ENCODE data around the gene COPS9.

DNA sequence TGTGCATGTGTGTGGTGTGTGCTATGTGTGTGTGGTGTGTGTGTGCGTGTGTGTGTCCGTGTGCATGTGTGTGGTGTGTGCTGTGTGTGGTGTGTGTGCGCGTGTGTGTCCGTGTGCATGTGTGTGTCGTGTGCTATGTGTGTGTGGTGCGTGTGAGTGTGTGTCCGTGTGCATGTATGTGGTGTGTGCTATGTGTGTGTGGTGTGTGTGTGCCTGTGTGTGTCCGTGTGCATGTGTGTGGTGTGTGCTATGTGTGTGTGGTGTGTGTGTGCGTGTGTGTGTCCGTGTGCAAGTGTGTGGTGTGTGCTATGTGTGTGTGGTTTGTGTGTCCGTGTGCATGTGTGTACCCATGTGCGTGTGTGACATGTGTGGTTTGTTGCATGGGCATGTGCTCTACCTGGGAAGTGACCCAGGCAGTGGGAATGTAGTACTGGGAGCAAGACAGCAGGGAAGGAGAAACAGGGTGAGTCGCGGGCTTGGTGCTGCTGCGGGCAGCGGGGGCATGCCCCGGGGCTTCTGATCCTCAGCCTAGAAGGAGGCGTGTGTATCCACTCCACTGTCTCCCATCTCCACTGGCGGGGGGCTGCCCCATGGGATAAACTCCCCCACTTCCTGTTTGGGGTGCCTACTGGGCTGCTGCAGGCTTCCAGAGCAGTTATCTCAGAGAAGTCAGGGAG is 11.9 kb upstream of the COPS9 start:
- no peak for TF ChIP-seq CTBP1 (IDR thresholded peaks at IDR 0.05; ENCODE audit: borderline replicate concordance)
- TF ChIP-seq, protein P1, sequence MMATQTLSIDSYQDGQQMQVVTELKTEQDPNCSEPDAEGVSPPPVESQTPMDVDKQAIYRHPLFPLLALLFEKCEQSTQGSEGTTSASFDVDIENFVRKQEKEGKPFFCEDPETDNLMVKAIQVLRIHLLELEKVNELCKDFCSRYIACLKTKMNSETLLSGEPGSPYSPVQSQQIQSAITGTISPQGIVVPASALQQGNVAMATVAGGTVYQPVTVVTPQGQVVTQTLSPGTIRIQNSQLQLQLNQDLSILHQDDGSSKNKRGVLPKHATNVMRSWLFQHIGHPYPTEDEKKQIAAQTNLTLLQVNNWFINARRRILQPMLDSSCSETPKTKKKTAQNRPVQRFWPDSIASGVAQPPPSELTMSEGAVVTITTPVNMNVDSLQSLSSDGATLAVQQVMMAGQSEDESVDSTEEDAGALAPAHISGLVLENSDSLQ (IDR thresholded peaks at IDR 0.05) = no peak
- TF ChIP-seq HDGF (IDR thresholded peaks at IDR 0.05; ENCODE audit: borderline replicate concordance) = no peak
- no peak for TF ChIP-seq FOXM1 (IDR thresholded peaks at IDR 0.05; ENCODE audit: borderline replicate concordance)
- no peak for TF ChIP-seq FOXA1 (IDR thresholded peaks at IDR 0.05)
- no peak for TF ChIP-seq SUZ12 (IDR thresholded peaks at IDR 0.05)
- TF ChIP-seq TARDBP (IDR thresholded peaks at IDR 0.05) = no peak
- TF ChIP-seq LEF1 (IDR thresholded peaks at IDR 0.05; ENCODE audit: borderline replicate concordance) = no peak
- TF ChIP-seq FOXK2 (IDR thresholded peaks at IDR 0.05) = no peak
- no peak for TF ChIP-seq SP1 (IDR thresholded peaks at IDR 0.05)
- no peak for TF ChIP-seq ELF4 (IDR thresholded peaks at IDR 0.05)
- TF ChIP-seq BHLHE40 (IDR thresholded peaks at IDR 0.05; ENCODE audit: borderline replicate concordance) = no peak
